ENCODE data around the gene DNAI4.

DNA sequence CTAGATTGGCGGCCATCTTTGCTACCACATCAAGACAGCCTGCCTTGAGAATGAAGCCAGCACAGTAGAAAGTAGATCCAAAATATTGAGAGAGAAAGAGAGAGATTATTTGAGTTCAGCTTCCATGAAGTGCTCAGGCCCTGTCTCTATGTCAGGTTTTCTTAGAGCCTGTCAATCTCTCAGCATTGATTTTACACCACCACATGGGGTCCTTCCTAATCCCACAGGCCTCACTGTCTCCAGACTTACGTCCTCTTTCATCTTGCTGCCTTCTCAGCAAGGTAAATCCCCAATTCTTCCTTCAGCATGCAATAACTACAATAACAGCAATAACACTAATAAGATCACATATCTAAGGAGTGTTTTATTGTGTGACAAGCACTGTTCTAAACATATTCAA is 151.4 kb downstream of the DNAI4 start:
- TF ChIP-seq ETV6 (CRISPR knock-in tag; IDR thresholded peaks at IDR 0.05), result no peak
- TF ChIP-seq, protein P1, sequence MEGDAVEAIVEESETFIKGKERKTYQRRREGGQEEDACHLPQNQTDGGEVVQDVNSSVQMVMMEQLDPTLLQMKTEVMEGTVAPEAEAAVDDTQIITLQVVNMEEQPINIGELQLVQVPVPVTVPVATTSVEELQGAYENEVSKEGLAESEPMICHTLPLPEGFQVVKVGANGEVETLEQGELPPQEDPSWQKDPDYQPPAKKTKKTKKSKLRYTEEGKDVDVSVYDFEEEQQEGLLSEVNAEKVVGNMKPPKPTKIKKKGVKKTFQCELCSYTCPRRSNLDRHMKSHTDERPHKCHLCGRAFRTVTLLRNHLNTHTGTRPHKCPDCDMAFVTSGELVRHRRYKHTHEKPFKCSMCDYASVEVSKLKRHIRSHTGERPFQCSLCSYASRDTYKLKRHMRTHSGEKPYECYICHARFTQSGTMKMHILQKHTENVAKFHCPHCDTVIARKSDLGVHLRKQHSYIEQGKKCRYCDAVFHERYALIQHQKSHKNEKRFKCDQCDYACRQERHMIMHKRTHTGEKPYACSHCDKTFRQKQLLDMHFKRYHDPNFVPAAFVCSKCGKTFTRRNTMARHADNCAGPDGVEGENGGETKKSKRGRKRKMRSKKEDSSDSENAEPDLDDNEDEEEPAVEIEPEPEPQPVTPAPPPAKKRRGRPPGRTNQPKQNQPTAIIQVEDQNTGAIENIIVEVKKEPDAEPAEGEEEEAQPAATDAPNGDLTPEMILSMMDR (IDR thresholded peaks at IDR 0.05), result no peak
- TF ChIP-seq SP1 (CRISPR knock-in tag; conservative IDR thresholded peaks at IDR 0.05), result no peak
- TF ChIP-seq FOXK1 (CRISPR knock-in tag; IDR thresholded peaks at IDR 0.05), result no peak
- no peak for TF ChIP-seq ZNF671 (CRISPR knock-in tag; IDR thresholded peaks at IDR 0.05)
- no peak for TF ChIP-seq ZBTB21 (CRISPR knock-in tag; IDR thresholded peaks at IDR 0.05; ENCODE audit: borderline replicate concordance)
- TF ChIP-seq, protein P2, sequence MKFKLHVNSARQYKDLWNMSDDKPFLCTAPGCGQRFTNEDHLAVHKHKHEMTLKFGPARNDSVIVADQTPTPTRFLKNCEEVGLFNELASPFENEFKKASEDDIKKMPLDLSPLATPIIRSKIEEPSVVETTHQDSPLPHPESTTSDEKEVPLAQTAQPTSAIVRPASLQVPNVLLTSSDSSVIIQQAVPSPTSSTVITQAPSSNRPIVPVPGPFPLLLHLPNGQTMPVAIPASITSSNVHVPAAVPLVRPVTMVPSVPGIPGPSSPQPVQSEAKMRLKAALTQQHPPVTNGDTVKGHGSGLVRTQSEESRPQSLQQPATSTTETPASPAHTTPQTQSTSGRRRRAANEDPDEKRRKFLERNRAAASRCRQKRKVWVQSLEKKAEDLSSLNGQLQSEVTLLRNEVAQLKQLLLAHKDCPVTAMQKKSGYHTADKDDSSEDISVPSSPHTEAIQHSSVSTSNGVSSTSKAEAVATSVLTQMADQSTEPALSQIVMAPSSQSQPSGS (CRISPR knock-in tag; IDR thresholded peaks at IDR 0.05; ENCODE audit: borderline replicate concordance, low read depth), result no peak
- no peak for TF ChIP-seq KAT7 (CRISPR knock-in tag; IDR thresholded peaks at IDR 0.05; ENCODE audit: borderline replicate concordance)
